PC-9 (cell line): ENCODE measurements around the gene PNPT1. TPM values are rescaled to one million over a fixed set of nuclear protein-coding genes. Genes with fewer than 3 reads are reported as not detected.

ENCODE experiments used
- BruUV-seq: library from RNA; stranded (reverse); fragments of 400-500 nt; replicated peaks from 2 replicates; lab custom pipeline; 2021; lab: Mats Ljungman, UMichigan
- CTCF ChIA-PET: fragments of 300-600 bp; sonication (Branson Sonifier 250); formaldehyde crosslinking; loops from one replicate; lab custom pipeline; 2022; ENCODE audit warnings: antibody characterized with exemption; lab: Charles Lee
- POLR2A ChIA-PET: fragments of 300-600 bp; sonication (Branson Sonifier 250); formaldehyde crosslinking; loops from one replicate; lab custom pipeline; 2022; ENCODE audit warnings: antibody characterized with exemption; ENCODE audit not compliant: unreplicated experiment; lab: Charles Lee
- DNase-seq, 2 experiments: peaks; one replicate each; pipeline versions ENCODE4 v3.0.0 to v3.0.0-alpha.2; 2015 to 2022; ENCODE audit warnings: mixed read lengths in 1 of 2
- H2AFZ ChIP-seq: fragments of 200-600 bp; sonication (generic); 2 replicates; pipeline ENCODE4 v1.8.1; 2017; ENCODE audit warnings: antibody characterized with exemption
- H3F3A ChIP-seq: fragments of 200-600 bp; sonication (generic); 2 replicates; pipeline ENCODE4 v1.8.1; 2017; ENCODE audit warnings: antibody characterized with exemption, mild to moderate bottlenecking, low read depth; ENCODE audit not compliant: insufficient read depth
- H3K27ac ChIP-seq: fragments of 200-600 bp; sonication (generic); 2 replicates; pipeline ENCODE4 v1.6.1; 2016; ENCODE audit warnings: mixed run types
- H3K27me3 ChIP-seq: fragments of 200-600 bp; sonication (generic); 2 replicates; pipeline ENCODE4 v1.6.1; 2016; ENCODE audit warnings: low read depth, mixed run types; ENCODE audit not compliant: insufficient read depth
- H3K36me3 ChIP-seq: fragments of 200-600 bp; sonication (generic); 2 replicates; pipeline ENCODE4 v1.6.1; 2016; ENCODE audit warnings: low read depth, mixed run types
- H3K4me1 ChIP-seq: fragments of 200-600 bp; sonication (generic); replicated peaks from 2 replicates; pipeline ENCODE4 v1.6.1; 2016; ENCODE audit warnings: mixed run types; ENCODE audit not compliant: insufficient read depth
- H3K4me2 ChIP-seq: fragments of 200-600 bp; sonication (generic); 2 replicates; pipeline ENCODE4 v1.6.1; 2017; ENCODE audit warnings: mixed run types
- H3K4me3 ChIP-seq: fragments of 200-600 bp; sonication (generic); 2 replicates; pipeline ENCODE4 v1.6.1; 2016; ENCODE audit warnings: mixed run types
- H3K79me2 ChIP-seq: fragments of 200-600 bp; sonication (generic); 2 replicates; pipeline ENCODE4 v1.6.1; 2017; ENCODE audit warnings: low read depth, mixed run types
- H3K9me2 ChIP-seq: fragments of 200-600 bp; sonication (generic); 2 replicates; pipeline ENCODE4 v1.8.1; 2017; ENCODE audit warnings: mild to moderate bottlenecking; ENCODE audit not compliant: insufficient read depth
- H3K9me3 ChIP-seq: fragments of 200-600 bp; sonication (generic); 2 replicates; pipeline ENCODE4 v1.8.1; 2016; ENCODE audit warnings: low read depth; ENCODE audit not compliant: insufficient read depth
- H4K20me1 ChIP-seq: fragments of 200-600 bp; sonication (generic); 2 replicates; pipeline ENCODE4 v1.8.1; 2017; ENCODE audit not compliant: insufficient read depth
- CTCF ChIP-seq: fragments of 200-600 bp; sonication (generic); conservative IDR thresholded peaks from 2 replicates; pipeline ENCODE4 v1.6.1; 2017; ENCODE audit warnings: mixed run types, antibody characterized with exemption, mild to moderate bottlenecking, moderate library complexity
- EZH2 ChIP-seq: fragments of 200-600 bp; sonication (generic); IDR thresholded peaks from 2 replicates; pipeline ENCODE4 v1.8.0; 2017; ENCODE audit warnings: antibody characterized with exemption, low read depth
- intact Hi-C: fragments of 100-400 bp; cut with micrococcal nuclease; formaldehyde crosslinking; loops from one replicate; pipeline ENCODE4 v1.10.0; 2022; ENCODE audit not compliant: unreplicated experiment
- total RNA-seq: library from RNA; stranded (reverse); gene quantifications from 2 replicates; pipeline ENCODE4 v1.2.3, GENCODE V29; 2021

Gene PNPT1
- total RNA-seq, 1 experiment from 2014 or later: 23.1 TPM

DNA sequence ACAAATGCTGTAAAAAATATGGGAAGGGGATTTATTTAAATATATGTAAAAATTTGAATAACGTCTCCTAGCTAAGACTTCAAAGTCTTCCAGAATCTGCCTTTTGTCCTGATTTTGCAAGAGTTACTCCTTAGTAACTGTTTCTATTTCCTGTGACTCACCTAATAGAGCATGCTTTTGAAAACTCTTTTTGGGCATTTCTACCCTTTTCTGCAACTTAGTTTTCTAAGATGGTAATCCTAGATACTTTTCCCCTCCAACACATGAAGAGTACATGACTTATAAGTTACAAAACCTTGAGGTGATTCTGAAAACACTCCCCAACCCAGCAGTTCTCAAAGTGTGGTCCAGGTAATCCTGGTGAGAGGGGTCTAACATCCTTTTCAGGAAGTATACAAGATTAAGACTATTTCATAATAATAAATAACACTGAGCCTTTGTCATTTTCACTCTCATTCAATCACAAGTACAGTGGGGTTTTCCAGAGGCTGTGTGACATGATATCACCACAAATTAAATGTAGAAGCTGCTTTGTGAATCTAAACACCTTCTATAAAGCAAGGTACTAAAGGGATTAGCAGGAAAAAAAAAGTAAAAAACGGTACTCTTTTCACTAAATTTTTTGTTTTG is 108.1 kb downstream of the PNPT1 start:
- intact Hi-C loops: no loop called here
- H3K4me1 ChIP-seq: peaks cover 38% of the 10 kb centered on the region
- H3K36me3 ChIP-seq: peaks cover 59% of the 10 kb centered on the region
- POLR2A ChIA-PET: no interaction called here
- no peak overlapping the region for H2AFZ ChIP-seq
- no peaks in the 10 kb centered on the region for H3K27me3 ChIP-seq
- DNase-seq: peak in 1 of 2 experiments; percentile 52
- H3K79me2 ChIP-seq: peaks cover 9% of the 10 kb centered on the region
- peaks cover 26% of the 10 kb centered on the region for H3F3A ChIP-seq
- H3K4me2 ChIP-seq: peak overlapping the region; percentile 52
- no peaks in the 10 kb centered on the region for H3K9me3 ChIP-seq
- BruUV-seq: no TSS peak
- no peak for TF ChIP-seq CTCF
- TF ChIP-seq EZH2: no peak
- H4K20me1 ChIP-seq: no peaks in the 10 kb centered on the region; the same call in 1 of the 2 replicates
- H3K9me2 ChIP-seq: no peaks in the 10 kb centered on the region
- H3K27ac ChIP-seq: peak overlapping the region; percentile 62
- H3K4me3 ChIP-seq: 0 out of 2 replicates have a peak overlapping the region, but pooled peaks have one; percentile 16
- CTCF ChIA-PET: no interaction called here

Other genes starting within 250 kb of the PNPT1 start
- 51.5 and 56.4 TPM in 2 replicates for gene CFAP36, start 174.1 kb downstream of the PNPT1 start, total RNA-seq
- 66.2 and 73.4 TPM in 2 replicates for gene PPP4R3B, start 76.2 kb downstream of the PNPT1 start, total RNA-seq
- gene EFEMP1, start 229.9 kb upstream of the PNPT1 start, total RNA-seq: 61.3 and 86.3 TPM in 2 replicates